Heart left ventricle (tissue), 16 donors: Measurements from ENCODE around the gene RELT. TPM values are rescaled to one million over a fixed set of nuclear protein-coding genes. Genes with fewer than 3 reads are reported as not detected.

ENCODE experiments used
- ATAC-seq, 4 donors: fragments of 200-7000 bp; cut with Tn5 transposase; one replicate each; pipeline ENCODE4 v1.9.1; 2020 to 2022; ENCODE audit warnings: moderate library complexity in 4 of 4, mild to moderate bottlenecking in 3 of 4, moderate number of reproducible peaks in 1 of 4
- DNase-seq, 5 donors: peaks; one replicate each; pipeline ENCODE4 v3.0.0-alpha.2; 2020
- H3K27ac ChIP-seq, 12 donors: fragments of 200-600 bp; sonication (generic) in 4 of 12; one replicate each; pipeline versions ENCODE4 v1.5.0 to v1.8.0; 2016 to 2022; ENCODE audit warnings: mild to moderate bottlenecking in 2 of 12
- H3K27me3 ChIP-seq, 9 donors: fragments of 200-600 bp; sonication (generic) in 2 of 9; one replicate each; pipeline versions ENCODE4 v1.5.1 to v1.8.0; 2016 to 2022; ENCODE audit warnings: mild to moderate bottlenecking in 3 of 9
- H3K36me3 ChIP-seq, 9 donors: fragments of 200-600 bp; sonication (generic) in 2 of 9; one replicate each; pipeline versions ENCODE4 v1.5.0 to v1.8.0; 2018 to 2022; ENCODE audit warnings: mild to moderate bottlenecking in 2 of 9
- H3K4me1 ChIP-seq, 12 donors: fragments of 200-600 bp; sonication (generic) in 4 of 12; one replicate each; pipeline versions ENCODE4 v1.5.0 to v1.8.0; 2016 to 2022; ENCODE audit warnings: mild to moderate bottlenecking in 3 of 12
- H3K4me3 ChIP-seq, 12 donors: fragments of 200-600 bp; sonication (generic) in 4 of 12; one replicate each; pipeline versions ENCODE4 v1.5.0 to v1.8.0; 2017 to 2022; ENCODE audit warnings: mild to moderate bottlenecking in 9 of 12, moderate library complexity in 4 of 12
- H3K9me3 ChIP-seq, 12 donors: fragments of 200-600 bp; sonication (generic) in 4 of 12; one replicate each; pipeline versions ENCODE4 v1.5.0 to v1.8.0; 2016 to 2022; ENCODE audit warnings: mild to moderate bottlenecking in 1 of 12
- POLR2A ChIP-seq, 2 donors: fragments of 450-650 bp; IDR thresholded peaks; one replicate each; pipeline ENCODE4 v1.6.1; 2017; ENCODE audit warnings: antibody characterized with exemption in 2 of 2, mild to moderate bottlenecking in 2 of 2, moderate library complexity in 2 of 2
- WGBS, 4 donors: extraction: QIAGEN DNeasy Blood & Tissue Kit in 2 of 4; methylation state at CpG; one replicate each; pipeline versions ENCODE4 v1.1.5 to v1.1.7; 2013 to 2018; 5-methylcytosine and 5-hydroxymethylcytosine counted together
- intact Hi-C, 10 donors: fragments of 100-400 bp; cut with DNase I; formaldehyde crosslinking; loops; one replicate each; pipeline versions ENCODE4 v1.11.1 to v1.14.2; 2022
- polyA plus RNA-seq, 2 donors: library from polyadenylated mRNA; stranded (reverse); fragments of 200-250 nt; gene quantifications; one replicate each; pipeline ENCODE4 v1.2.3, GENCODE V29; 2013
- total RNA-seq, 9 donors: library from RNA; depleted of rRNA in 2 of 9; stranded (reverse); fragments of >200 nt in 2 of 9; fragmentation: NEBNext Ultra II Directional in 3 of 9; extraction: Animal tissue kit (Norgen Biotek cat#: 25700) in 3 of 9; gene quantifications; one replicate each; pipeline versions ENCODE4 v1.1.0 to v1.2.4, GENCODE V29; 2016 to 2023
- TF ChIP-seq, protein P1 (sequence below), 12 donors: fragments of 200-600 bp; sonication (generic) in 4 of 12; IDR thresholded peaks; one replicate each; pipeline versions ENCODE4 v1.5.0 to v1.8.0; 2018 to 2022; ENCODE audit warnings: antibody characterized with exemption in 12 of 12, mild to moderate bottlenecking in 5 of 12
- donor health status: ischemic (EF 13 %, LVEDD 7.1; RV severe dilation, severe dysfunction).
- donor health status: healthy with polysubstance abuse.
- donor health status: DM: no; HTN: yes; CAD: no.
- donor health status: DM: no; HTN: no; CAD: no.
- donor health status: ischemic (EF 25% LVEDD 6.9; RV normal size, moderate dysfunction).
- donor health status: ischemic (EF 25% LVEDD 5.7; RV mildly dilated, moderate dysfunction).
- donor health status: healthy.
- donor health status: DM: yes; HTN: yes; CAD: no.
- donor health status: ischemic (EF 35%, LVEDD 5.7; RV mildly dilated, moderate dysfunction).
- donor health status: nonischemic (EF 11% LVEDD 7.7; RV severe dilation, severe dysfunction).
- donor health status: DM: yes; HTN: yes; CAD: no.
- donor health status: PGD.
- donor health status: ischemic (EF 29% LVEDD 5.4; RV normal size, mild dysfunction).
- donor health status: nonischemic (EF 23%, LVEDD 6.1; RV moderate dilation, normal function).

The RELT gene
- total and polyA plus RNA-seq, 11 donors: 1.0 to 13.9 (median 2.6) TPM

DNA sequence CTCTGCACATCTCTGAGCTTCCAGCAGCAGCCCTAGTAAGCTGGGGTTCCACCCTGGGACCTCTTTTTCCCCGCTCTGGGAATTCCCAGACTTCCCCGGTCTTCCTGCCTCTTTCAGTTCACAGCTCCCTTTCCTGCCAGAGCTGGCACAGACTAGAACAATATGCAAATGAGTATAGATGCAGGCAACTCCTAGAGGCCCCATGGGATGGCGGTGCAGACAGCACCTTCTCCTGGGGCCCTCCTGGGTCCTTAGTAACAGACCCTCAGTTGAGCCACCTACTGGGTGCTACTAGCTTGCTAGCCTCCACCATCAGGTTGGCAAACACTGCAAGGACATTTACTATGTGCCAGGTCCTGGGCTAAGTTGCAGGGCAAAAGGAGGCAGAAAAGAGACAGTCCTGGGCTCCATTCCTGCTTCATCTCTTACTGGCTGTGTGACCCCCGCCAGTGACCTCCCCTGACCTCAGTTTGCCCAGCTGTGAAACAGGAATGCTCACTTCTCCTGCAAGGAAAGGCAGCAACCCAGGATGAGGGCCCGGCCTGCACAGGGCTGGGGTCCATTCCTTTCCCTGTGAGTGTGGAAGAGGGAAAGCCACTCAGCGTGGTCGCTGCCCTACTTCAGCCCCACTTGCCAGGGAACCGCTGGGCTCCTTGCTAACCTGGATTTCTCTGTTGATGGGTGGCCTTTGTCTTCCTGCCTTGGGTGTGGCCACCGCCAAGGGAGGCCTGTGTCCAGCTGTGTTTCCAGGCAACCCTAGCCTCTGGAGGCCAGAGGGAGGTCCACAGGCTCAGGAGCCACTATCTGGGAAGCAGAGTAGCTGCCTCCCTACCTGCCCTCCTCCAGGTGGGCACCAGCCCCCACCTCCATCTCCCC lies 7.3 kb downstream of the RELT start:
- DNase-seq: no peak
- Histone ChIP-seq H3K36me3 (no peaks in the 10 kb centered on the region), H3K4me1 (peaks cover 5 to 100% (median 63%) of the 10 kb centered on the region in 12 donors), H3K4me3 (peak overlapping the region in 1 of 12 donors; percentile 5), H3K27me3 (no peaks in the 10 kb centered on the region), H3K27ac (peak overlapping the region in 3 of 12 donors; percentile 1 to 96 (median 66)), H3K9me3 (no peaks in the 10 kb centered on the region)
- intact Hi-C loops: no loop called here
- TF ChIP-seq, protein P1, sequence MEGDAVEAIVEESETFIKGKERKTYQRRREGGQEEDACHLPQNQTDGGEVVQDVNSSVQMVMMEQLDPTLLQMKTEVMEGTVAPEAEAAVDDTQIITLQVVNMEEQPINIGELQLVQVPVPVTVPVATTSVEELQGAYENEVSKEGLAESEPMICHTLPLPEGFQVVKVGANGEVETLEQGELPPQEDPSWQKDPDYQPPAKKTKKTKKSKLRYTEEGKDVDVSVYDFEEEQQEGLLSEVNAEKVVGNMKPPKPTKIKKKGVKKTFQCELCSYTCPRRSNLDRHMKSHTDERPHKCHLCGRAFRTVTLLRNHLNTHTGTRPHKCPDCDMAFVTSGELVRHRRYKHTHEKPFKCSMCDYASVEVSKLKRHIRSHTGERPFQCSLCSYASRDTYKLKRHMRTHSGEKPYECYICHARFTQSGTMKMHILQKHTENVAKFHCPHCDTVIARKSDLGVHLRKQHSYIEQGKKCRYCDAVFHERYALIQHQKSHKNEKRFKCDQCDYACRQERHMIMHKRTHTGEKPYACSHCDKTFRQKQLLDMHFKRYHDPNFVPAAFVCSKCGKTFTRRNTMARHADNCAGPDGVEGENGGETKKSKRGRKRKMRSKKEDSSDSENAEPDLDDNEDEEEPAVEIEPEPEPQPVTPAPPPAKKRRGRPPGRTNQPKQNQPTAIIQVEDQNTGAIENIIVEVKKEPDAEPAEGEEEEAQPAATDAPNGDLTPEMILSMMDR (IDR thresholded peaks at IDR 0.05): no peak
- TF ChIP-seq POLR2A (IDR thresholded peaks at IDR 0.05): no peak
- ATAC-seq: peak in 1 of 4 donors; percentile 9
- 62 to 72% (median 64%) methylated on average over 8 to 9 of the region's 9 CpGs for WGBS, 4 donors

DNA sequence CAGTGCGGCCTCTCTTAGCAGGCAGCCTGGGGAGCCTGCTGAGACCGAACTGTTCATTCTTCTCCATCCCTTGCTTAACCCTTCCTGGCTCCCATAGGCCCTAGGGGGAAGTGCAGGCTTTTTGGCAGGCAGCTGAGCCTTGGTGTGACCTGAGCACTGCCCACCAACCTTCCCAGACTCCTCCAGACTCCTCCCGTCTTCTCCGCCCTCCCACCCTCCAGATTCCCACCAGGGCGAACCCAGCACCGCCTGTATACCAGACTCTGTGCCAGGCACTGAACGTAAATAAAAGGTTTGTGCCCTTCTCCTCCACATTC lies 7.9 kb downstream of the RELT start:
- Histone ChIP-seq H3K27me3 (no peaks in the 10 kb centered on the region), H3K36me3 (no peaks in the 10 kb centered on the region), H3K9me3 (no peaks in the 10 kb centered on the region), H3K4me3 (no peak overlapping the region), H3K4me1 (peaks cover 5 to 100% (median 66%) of the 10 kb centered on the region in 12 donors), H3K27ac (peak overlapping the region in 3 of 12 donors; percentile 1 to 96 (median 66))
- 86 to 98% (median 92%) methylated on average over 5 to 7 of the region's 7 CpGs for WGBS, 4 donors
- TF ChIP-seq, protein P1 (IDR thresholded peaks at IDR 0.05): no peak
- no peak for TF ChIP-seq POLR2A (IDR thresholded peaks at IDR 0.05)
- DNase-seq (no peak), ATAC-seq (no peak)
- intact Hi-C loops: no loop called here

- ATAC-seq: no peak
Measured at GRCh38 chr11:73384531-73384871, 8.3 kb downstream of the RELT start.

More at GRCh38 chr11:73384531-73384871, 8.3 kb downstream of the RELT start:
- TF ChIP-seq, protein P1 (IDR thresholded peaks at IDR 0.05): no peak
- no peak for TF ChIP-seq POLR2A (IDR thresholded peaks at IDR 0.05)
- no peak overlapping the region for H3K4me3 ChIP-seq
- H3K36me3 ChIP-seq: no peaks in the 10 kb centered on the region
- H3K27me3 ChIP-seq: no peaks in the 10 kb centered on the region
- DNase-seq: no peak
- peaks cover 5 to 100% (median 65%) of the 10 kb centered on the region in 12 donors for H3K4me1 ChIP-seq
- WGBS, 4 donors: 74 to 88% (median 84%) methylated on average over 4 of the region's 4 CpGs
- H3K9me3 ChIP-seq: no peaks in the 10 kb centered on the region
- intact Hi-C loops: no loop called here
- H3K27ac ChIP-seq: peak overlapping the region in 5 of 12 donors; percentile 39 to 96 (median 63)
